Natural killer cell treated with Interleukin-12 subunit alpha and Interleukin-12 subunit beta and Interleukin-15 and Interleukin-18, amount 100 ng/mL, for 72 hours (primary cell): ENCODE measurements around the gene KATNIP. TPM values are rescaled to one million over a fixed set of nuclear protein-coding genes. Genes with fewer than 3 reads are reported as not detected.

Experiments
- ATAC-seq, 2 donors: fragments of 150-1000 bp; cut with Tn5 transposase in 1 of 2; sonication (Bioruptor Pico), chemical (Tn5 transposase) in 1 of 2; 2 replicates each; pipeline ENCODE4 v1.10.0; 2021
- DNase-seq: peaks from one replicate; pipeline ENCODE4 v3.0.0; 2022; ENCODE audit warnings: low spot score
- H3K27ac Mint-ChIP-seq, 2 donors: 1 replicate in 1 of 2; 2 replicates in 1 of 2; pipeline ENCODE4 v1.8.0; 2022; ENCODE audit warnings: mixed read lengths in 2 of 2, mild to moderate bottlenecking in 1 of 2, moderate library complexity in 1 of 2
- H3K27me3 Mint-ChIP-seq, 2 donors: 1 replicate in 1 of 2; 2 replicates in 1 of 2; pipeline ENCODE4 v1.8.0; 2022; ENCODE audit warnings: mixed read lengths in 2 of 2
- H3K36me3 Mint-ChIP-seq: one replicate; pipeline ENCODE4 v1.8.0; 2022; ENCODE audit warnings: mixed read lengths
- H3K4me1 Mint-ChIP-seq, 2 donors: 1 replicate in 1 of 2; 2 replicates in 1 of 2; pipeline ENCODE4 v1.8.0; 2022; ENCODE audit warnings: low read depth in 2 of 2, mixed read lengths in 2 of 2, mild to moderate bottlenecking in 1 of 2
- H3K4me3 Mint-ChIP-seq: one replicate; pipeline ENCODE4 v1.8.0; 2022; ENCODE audit warnings: mixed read lengths
- H3K9me3 Mint-ChIP-seq: 2 replicates; pipeline ENCODE4 v1.8.0; 2022; ENCODE audit warnings: mixed read lengths
- total RNA-seq, 2 donors: library from RNA; stranded (reverse); gene quantifications; one replicate each; pipeline ENCODE4 v1.2.3, GENCODE V29; 2022

The KATNIP gene
- total RNA-seq, 2 donors from 2014 or later = 30.0 to 38.2 TPM

GRCh38 chr16:27576729-27577128 is 26.8 kb downstream of the KATNIP start:
- no peaks in the 10 kb centered on the region for H3K36me3 Mint-ChIP-seq
- no peaks in the 10 kb centered on the region for H3K9me3 Mint-ChIP-seq
- no peak overlapping the region for H3K4me3 Mint-ChIP-seq
- no peaks in the 10 kb centered on the region for H3K27me3 Mint-ChIP-seq
- H3K4me1 Mint-ChIP-seq = no peaks in the 10 kb centered on the region
- ATAC-seq (no peak), DNase-seq (no peak)
- no peak overlapping the region for H3K27ac Mint-ChIP-seq

GRCh38 chr16:27579087-27579980 is 29.4 kb downstream of the KATNIP start:
- DNase-seq (no peak), ATAC-seq (no peak)
- H3K27ac Mint-ChIP-seq = no peak overlapping the region
- no peaks in the 10 kb centered on the region for H3K27me3 Mint-ChIP-seq
- no peaks in the 10 kb centered on the region for H3K9me3 Mint-ChIP-seq
- no peaks in the 10 kb centered on the region for H3K36me3 Mint-ChIP-seq
- H3K4me3 Mint-ChIP-seq = no peak overlapping the region
- no peaks in the 10 kb centered on the region for H3K4me1 Mint-ChIP-seq

GRCh38 chr16:27582883-27583282 is 32.9 kb downstream of the KATNIP start:
- Mint-ChIP-seq H3K27ac (no peak overlapping the region), H3K4me3 (no peak overlapping the region), H3K9me3 (no peaks in the 10 kb centered on the region), H3K27me3 (no peaks in the 10 kb centered on the region), H3K36me3 (no peaks in the 10 kb centered on the region), H3K4me1 (no peaks in the 10 kb centered on the region)
- DNase-seq = no peak
- ATAC-seq = no peak

- Mint-ChIP-seq H3K9me3 (no peaks in the 10 kb centered on the region), H3K4me3 (no peak overlapping the region), H3K36me3 (no peaks in the 10 kb centered on the region), H3K27ac (no peak overlapping the region), H3K4me1 (no peaks in the 10 kb centered on the region), H3K27me3 (no peaks in the 10 kb centered on the region)
- DNase-seq (no peak), ATAC-seq (no peak)
Measured at GRCh38 chr16:27583634-27584033, 33.7 kb downstream of the KATNIP start.

- Mint-ChIP-seq H3K27ac (no peak overlapping the region), H3K9me3 (no peaks in the 10 kb centered on the region), H3K4me3 (no peak overlapping the region), H3K36me3 (no peaks in the 10 kb centered on the region), H3K4me1 (no peaks in the 10 kb centered on the region), H3K27me3 (no peaks in the 10 kb centered on the region)
- ATAC-seq (no peak), DNase-seq (no peak)
Measured at GRCh38 chr16:27585200-27585599, 35.3 kb downstream of the KATNIP start.

- Mint-ChIP-seq H3K9me3 (no peaks in the 10 kb centered on the region), H3K4me3 (no peak overlapping the region), H3K36me3 (no peaks in the 10 kb centered on the region), H3K27me3 (no peaks in the 10 kb centered on the region), H3K27ac (no peak overlapping the region), H3K4me1 (no peaks in the 10 kb centered on the region)
- no peak for DNase-seq
- no peak for ATAC-seq
Measured at GRCh38 chr16:27586711-27587110, 36.8 kb downstream of the KATNIP start.

GRCh38 chr16:27588057-27588456 is 38.1 kb downstream of the KATNIP start:
- no peaks in the 10 kb centered on the region for H3K27me3 Mint-ChIP-seq
- no peak overlapping the region for H3K4me3 Mint-ChIP-seq
- no peak overlapping the region for H3K27ac Mint-ChIP-seq
- no peaks in the 10 kb centered on the region for H3K36me3 Mint-ChIP-seq
- no peaks in the 10 kb centered on the region for H3K9me3 Mint-ChIP-seq
- DNase-seq (no peak), ATAC-seq (no peak)
- no peaks in the 10 kb centered on the region for H3K4me1 Mint-ChIP-seq

GRCh38 chr16:27591837-27592236 is 41.9 kb downstream of the KATNIP start:
- peaks cover 0 to 4% of the 10 kb centered on the region in 2 donors for H3K4me1 Mint-ChIP-seq
- no peaks in the 10 kb centered on the region for H3K36me3 Mint-ChIP-seq
- no peak overlapping the region for H3K27ac Mint-ChIP-seq
- DNase-seq (no peak), ATAC-seq (no peak)
- H3K4me3 Mint-ChIP-seq = no peak overlapping the region
- H3K27me3 Mint-ChIP-seq = no peaks in the 10 kb centered on the region
- no peaks in the 10 kb centered on the region for H3K9me3 Mint-ChIP-seq

GRCh38 chr16:27595475-27595874 is 45.5 kb downstream of the KATNIP start:
- DNase-seq (no peak), ATAC-seq (no peak)
- H3K27me3 Mint-ChIP-seq = no peaks in the 10 kb centered on the region
- H3K27ac Mint-ChIP-seq = no peak overlapping the region
- H3K36me3 Mint-ChIP-seq = no peaks in the 10 kb centered on the region
- peaks cover 0 to 4% of the 10 kb centered on the region in 2 donors for H3K4me1 Mint-ChIP-seq
- H3K9me3 Mint-ChIP-seq = no peaks in the 10 kb centered on the region
- H3K4me3 Mint-ChIP-seq = no peak overlapping the region

- no peak overlapping the region for H3K27ac Mint-ChIP-seq
- H3K27me3 Mint-ChIP-seq = no peaks in the 10 kb centered on the region
- H3K4me1 Mint-ChIP-seq = peaks cover 0 to 4% of the 10 kb centered on the region in 2 donors
- ATAC-seq = no peak
- no peak overlapping the region for H3K4me3 Mint-ChIP-seq
- no peak for DNase-seq
- H3K9me3 Mint-ChIP-seq = no peaks in the 10 kb centered on the region
- no peaks in the 10 kb centered on the region for H3K36me3 Mint-ChIP-seq
Measured at GRCh38 chr16:27595993-27596392, 46.0 kb downstream of the KATNIP start.

GRCh38 chr16:27596411-27596810 is 46.5 kb downstream of the KATNIP start:
- H3K4me3 Mint-ChIP-seq = no peak overlapping the region
- H3K27me3 Mint-ChIP-seq = no peaks in the 10 kb centered on the region
- no peaks in the 10 kb centered on the region for H3K36me3 Mint-ChIP-seq
- H3K4me1 Mint-ChIP-seq = peaks cover 0 to 4% of the 10 kb centered on the region in 2 donors
- H3K27ac Mint-ChIP-seq = no peak overlapping the region
- no peak for DNase-seq
- ATAC-seq = no peak
- no peaks in the 10 kb centered on the region for H3K9me3 Mint-ChIP-seq

- ATAC-seq = no peak
- no peaks in the 10 kb centered on the region for H3K36me3 Mint-ChIP-seq
Measured at GRCh38 chr16:27597361-27597760, 47.4 kb downstream of the KATNIP start.

GRCh38 chr16:27598220-27598619 is 48.3 kb downstream of the KATNIP start:
- no peak for ATAC-seq
- Mint-ChIP-seq H3K36me3 (no peaks in the 10 kb centered on the region), H3K4me1 (peaks cover 0 to 4% of the 10 kb centered on the region in 2 donors), H3K4me3 (no peak overlapping the region), H3K27me3 (no peaks in the 10 kb centered on the region), H3K27ac (no peak overlapping the region), H3K9me3 (no peaks in the 10 kb centered on the region)
- no peak for DNase-seq

More at GRCh38 chr16:27597361-27597760, 47.4 kb downstream of the KATNIP start:
- no peak overlapping the region for H3K4me3 Mint-ChIP-seq
- peaks cover 0 to 4% of the 10 kb centered on the region in 2 donors for H3K4me1 Mint-ChIP-seq
- H3K27ac Mint-ChIP-seq = no peak overlapping the region
- no peak for DNase-seq
- no peaks in the 10 kb centered on the region for H3K9me3 Mint-ChIP-seq
- no peaks in the 10 kb centered on the region for H3K27me3 Mint-ChIP-seq

- H3K4me3 Mint-ChIP-seq = no peak overlapping the region
- H3K9me3 Mint-ChIP-seq = no peaks in the 10 kb centered on the region
- H3K27me3 Mint-ChIP-seq = no peaks in the 10 kb centered on the region
- no peak for ATAC-seq
- H3K36me3 Mint-ChIP-seq = no peaks in the 10 kb centered on the region
- H3K27ac Mint-ChIP-seq = no peak overlapping the region
- DNase-seq = no peak
- H3K4me1 Mint-ChIP-seq = peaks cover 0 to 4% of the 10 kb centered on the region in 2 donors
Measured at GRCh38 chr16:27598931-27599565, 49.1 kb downstream of the KATNIP start.
